ENCODE results near the gene NSUN2.

The NSUN2 gene

GRCh38 chr5:6604341-6604740 is 28.5 kb downstream of the NSUN2 start:
- no peak for DNase-seq (ENCODE audit: low spot score)

GRCh38 chr5:6603643-6604042 is 29.2 kb downstream of the NSUN2 start:
- no peak for DNase-seq (ENCODE audit: low spot score)

- DNase-seq (ENCODE audit: low spot score) = no peak
These were observed 30.4 kb downstream of the NSUN2 start for GRCh38 chr5:6602441-6602840.

- DNase-seq (ENCODE audit: low spot score) = no peak
These were observed 31.0 kb downstream of the NSUN2 start for GRCh38 chr5:6601816-6602215.

- no peak for DNase-seq (ENCODE audit: low spot score)
These were observed 31.6 kb downstream of the NSUN2 start for GRCh38 chr5:6601271-6601670.

GRCh38 chr5:6599739-6600138 is 33.1 kb downstream of the NSUN2 start:
- no peak for DNase-seq (ENCODE audit: low spot score)

GRCh38 chr5:6598351-6598900 is 34.4 kb downstream of the NSUN2 start:
- no peak for DNase-seq (ENCODE audit: low spot score)

GRCh38 chr5:6597557-6597956 is 35.3 kb downstream of the NSUN2 start:
- no peak for DNase-seq (ENCODE audit: low spot score)

- DNase-seq (ENCODE audit: low spot score) = no peak
These were observed 36.5 kb downstream of the NSUN2 start for GRCh38 chr5:6596388-6596787.

GRCh38 chr5:6595405-6595804 is 37.4 kb downstream of the NSUN2 start:
- no peak for DNase-seq (ENCODE audit: low spot score)

GRCh38 chr5:6594066-6594465 is 38.8 kb downstream of the NSUN2 start:
- no peak for DNase-seq (ENCODE audit: low spot score)

GRCh38 chr5:6593148-6594016 is 39.5 kb downstream of the NSUN2 start:
- DNase-seq (ENCODE audit: low spot score) = no peak

- peak; percentile 15 for DNase-seq (ENCODE audit: low spot score)
These were observed 40.2 kb downstream of the NSUN2 start for GRCh38 chr5:6592601-6593000.

GRCh38 chr5:6591671-6592288 is 41.1 kb downstream of the NSUN2 start:
- DNase-seq (ENCODE audit: low spot score) = no peak

GRCh38 chr5:6590581-6590980 is 42.3 kb downstream of the NSUN2 start:
- no peak for DNase-seq (ENCODE audit: low spot score)

GRCh38 chr5:6587171-6587570 is 45.7 kb downstream of the NSUN2 start:
- no peak for DNase-seq (ENCODE audit: low spot score)

- DNase-seq (ENCODE audit: low spot score) = no peak
These were observed 46.2 kb downstream of the NSUN2 start for GRCh38 chr5:6586647-6587042.

GRCh38 chr5:6585939-6586646 is 46.8 kb downstream of the NSUN2 start:
- no peak for DNase-seq (ENCODE audit: low spot score)

GRCh38 chr5:6585168-6585567 is 47.7 kb downstream of the NSUN2 start:
- DNase-seq (ENCODE audit: low spot score) = no peak

GRCh38 chr5:6584727-6585126 is 48.1 kb downstream of the NSUN2 start:
- DNase-seq (ENCODE audit: low spot score) = no peak

- no peak for DNase-seq (ENCODE audit: low spot score)
These were observed 48.7 kb downstream of the NSUN2 start for GRCh38 chr5:6584101-6584645.

Measured in kidney tubule cell (primary cell).